Activated naive CD4-positive, alpha-beta T cell treated with anti-CD3 and anti-CD28 coated beads, Interleukin-2, amount 10 ng/mL, durations not matched to agents 7 days and 5 days (primary cell): ENCODE measurements around the gene CCDC74A.
"Not testable (repeated sequence)": the region's sequence is repeated elsewhere in the genome, so short reads cannot be mapped to it uniquely, and the experiment has no call there.

Experiments
- CTCF ChIA-PET: fragments of 350-600 bp; sonication (Branson Sonifier 250); formaldehyde crosslinking; loops from one replicate; lab custom pipeline; 2021; ENCODE audit warnings: antibody characterized with exemption; lab: Charles Lee
- DNase-seq: peaks from one replicate; pipeline ENCODE4 v3.0.0-alpha.2; 2020
- H3K27ac Mint-ChIP-seq: one replicate; pipeline ENCODE4 v1.8.0; 2021; ENCODE audit warnings: mild to moderate bottlenecking, moderate library complexity, mixed read lengths
- H3K27me3 Mint-ChIP-seq: one replicate; pipeline ENCODE4 v1.8.0; 2021; ENCODE audit warnings: mild to moderate bottlenecking, mixed read lengths
- H3K36me3 Mint-ChIP-seq: one replicate; pipeline ENCODE4 v1.8.0; 2021; ENCODE audit warnings: mixed read lengths
- H3K4me1 Mint-ChIP-seq: one replicate; pipeline ENCODE4 v1.8.0; 2021; ENCODE audit warnings: mixed read lengths
- H3K4me3 Mint-ChIP-seq: one replicate; pipeline ENCODE4 v1.8.0; 2021; ENCODE audit warnings: mild to moderate bottlenecking, moderate library complexity, mixed read lengths
- H3K9me3 Mint-ChIP-seq: one replicate; pipeline ENCODE4 v1.8.0; 2021; ENCODE audit warnings: mixed read lengths

CCDC74A gene

GRCh38 chr2:131530626-131531344 is 3.1 kb downstream of the CCDC74A start:
- H3K27ac Mint-ChIP-seq, CTCF ChIA-PET, H3K36me3 Mint-ChIP-seq, H3K4me3 Mint-ChIP-seq, H3K9me3 Mint-ChIP-seq: not testable (repeated sequence)
- peaks cover 17% of the 10 kb centered on the region for H3K4me1 Mint-ChIP-seq
- peaks cover 12% of the 10 kb centered on the region for H3K27me3 Mint-ChIP-seq
- DNase-seq = peak; percentile 35

DNA sequence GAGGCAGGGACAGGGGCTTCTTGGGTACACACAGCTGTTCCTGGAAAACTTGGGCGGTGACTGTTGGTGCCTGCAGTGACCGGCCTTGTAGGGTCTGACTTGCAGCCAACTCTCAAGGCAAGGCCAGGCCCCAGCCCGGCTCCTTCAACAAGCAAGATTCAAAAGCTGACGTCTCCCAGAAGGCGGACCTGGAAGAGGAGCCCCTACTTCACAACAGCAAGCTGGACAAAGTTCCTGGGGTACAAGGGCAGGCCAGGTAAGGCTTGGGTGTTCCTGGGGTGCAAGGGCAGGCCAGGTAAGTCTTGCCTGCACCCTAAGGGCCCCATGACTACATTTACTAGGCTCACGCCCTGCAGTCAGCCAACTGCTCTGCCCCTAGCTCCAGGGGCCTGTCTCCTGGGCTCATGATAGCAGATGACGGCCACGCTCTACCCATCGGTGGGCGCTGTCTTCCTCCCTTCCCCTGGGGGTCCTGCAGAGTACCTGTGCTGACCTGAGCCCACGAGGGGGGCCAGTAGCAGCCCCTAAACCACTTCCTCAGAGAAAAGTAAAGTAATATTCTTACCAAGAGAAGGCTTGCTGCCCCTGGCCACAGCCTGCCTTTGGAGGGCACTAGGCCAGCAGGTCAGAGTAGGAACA is 4.0 kb downstream of the CCDC74A start:
- CTCF ChIA-PET, H3K4me3 Mint-ChIP-seq, H3K27ac Mint-ChIP-seq, DNase-seq, H3K36me3 Mint-ChIP-seq, H3K9me3 Mint-ChIP-seq: not testable (repeated sequence)
- H3K27me3 Mint-ChIP-seq = peaks cover 12% of the 10 kb centered on the region
- H3K4me1 Mint-ChIP-seq = peaks cover 17% of the 10 kb centered on the region

GRCh38 chr2:131532723-131533608 is 5.3 kb downstream of the CCDC74A start:
- H3K27me3 Mint-ChIP-seq, H3K27ac Mint-ChIP-seq, CTCF ChIA-PET, DNase-seq, H3K9me3 Mint-ChIP-seq, H3K4me3 Mint-ChIP-seq, H3K36me3 Mint-ChIP-seq: not testable (repeated sequence)
- H3K4me1 Mint-ChIP-seq = peaks cover 12% of the 10 kb centered on the region

- DNase-seq, H3K4me3 Mint-ChIP-seq, H3K36me3 Mint-ChIP-seq, H3K27me3 Mint-ChIP-seq, H3K4me1 Mint-ChIP-seq, CTCF ChIA-PET, H3K9me3 Mint-ChIP-seq, H3K27ac Mint-ChIP-seq: not testable (repeated sequence)
Measured at GRCh38 chr2:131533609-131534316, 6.1 kb downstream of the CCDC74A start.

DNA sequence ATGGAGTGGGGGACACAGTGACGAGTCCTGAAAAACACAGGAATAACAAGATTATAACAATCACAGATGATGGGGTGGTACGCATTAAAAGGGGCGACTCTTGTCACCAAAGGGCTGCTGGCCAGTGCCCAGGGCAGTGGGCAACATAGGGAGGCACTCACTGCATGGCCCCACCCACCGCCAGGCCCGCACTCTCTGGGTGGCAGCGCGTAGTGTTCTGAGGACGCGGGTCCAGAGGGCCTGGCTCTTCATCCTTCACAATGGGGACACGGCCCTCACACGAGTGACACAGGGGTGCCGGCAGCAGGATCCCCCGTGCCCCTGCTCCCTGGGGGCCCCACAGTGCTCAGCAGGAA is 6.6 kb downstream of the CCDC74A start:
- H3K27ac Mint-ChIP-seq, DNase-seq, CTCF ChIA-PET, H3K4me3 Mint-ChIP-seq, H3K36me3 Mint-ChIP-seq, H3K27me3 Mint-ChIP-seq, H3K9me3 Mint-ChIP-seq, H3K4me1 Mint-ChIP-seq: not testable (repeated sequence)

GRCh38 chr2:131534965-131535364 is 7.3 kb downstream of the CCDC74A start:
- H3K4me3 Mint-ChIP-seq, H3K9me3 Mint-ChIP-seq, H3K36me3 Mint-ChIP-seq, H3K27ac Mint-ChIP-seq, DNase-seq, H3K27me3 Mint-ChIP-seq, H3K4me1 Mint-ChIP-seq, CTCF ChIA-PET: not testable (repeated sequence)

GRCh38 chr2:131535526-131535925 is 7.8 kb downstream of the CCDC74A start:
- no peak for DNase-seq
- H3K36me3 Mint-ChIP-seq = no peaks in the 10 kb centered on the region
- no peak overlapping the region for H3K4me3 Mint-ChIP-seq
- H3K9me3 Mint-ChIP-seq = no peaks in the 10 kb centered on the region
- no peak overlapping the region for H3K27ac Mint-ChIP-seq
- no peaks in the 10 kb centered on the region for H3K4me1 Mint-ChIP-seq
- CTCF ChIA-PET = no interaction called here
- H3K27me3 Mint-ChIP-seq = peaks cover 8% of the 10 kb centered on the region

DNA sequence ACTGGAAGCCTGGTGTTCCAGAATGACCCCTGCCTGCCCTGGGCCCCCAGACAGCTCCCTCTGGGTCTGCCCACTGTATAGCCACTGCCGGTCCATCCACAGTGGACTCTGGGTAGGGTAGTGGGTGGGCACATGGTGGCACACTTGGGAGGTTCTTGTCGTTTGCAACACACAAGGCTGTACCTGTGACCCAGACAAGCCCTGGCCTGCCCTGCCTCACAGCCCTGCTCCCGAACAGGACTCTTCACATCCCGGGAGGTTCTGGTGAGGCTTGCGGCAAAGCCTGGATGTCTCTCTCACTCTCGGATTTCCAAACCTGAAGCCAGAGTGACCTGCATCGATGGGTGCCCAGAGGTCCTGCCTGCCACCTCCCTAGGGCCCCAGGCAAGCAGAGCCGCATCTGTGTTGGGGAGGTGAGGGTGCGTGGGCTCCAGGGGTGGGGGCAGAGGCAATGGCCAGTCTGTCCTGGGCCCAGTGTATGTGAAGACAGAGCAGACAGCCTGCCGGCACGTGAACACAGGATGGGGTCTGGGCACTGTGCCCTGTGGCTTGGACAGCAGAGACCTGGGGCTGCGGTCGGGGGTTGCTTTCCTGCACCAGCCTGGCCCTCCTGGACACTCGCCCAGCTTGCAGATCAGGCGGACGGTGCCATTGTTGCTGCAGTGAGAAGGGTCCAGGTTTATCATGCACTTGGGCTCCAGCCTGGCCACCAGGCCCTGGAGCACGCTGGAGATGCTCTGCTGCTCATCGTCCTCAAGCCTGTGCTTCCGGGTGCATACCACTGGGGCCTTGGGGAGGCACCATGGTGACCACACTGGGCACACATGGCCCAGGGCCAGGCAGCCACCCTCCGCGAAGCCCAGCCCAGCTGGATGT is 8.5 kb downstream of the CCDC74A start:
- H3K4me3 Mint-ChIP-seq, H3K36me3 Mint-ChIP-seq, CTCF ChIA-PET, H3K4me1 Mint-ChIP-seq, H3K27me3 Mint-ChIP-seq, DNase-seq, H3K9me3 Mint-ChIP-seq, H3K27ac Mint-ChIP-seq: not testable (repeated sequence)

GRCh38 chr2:131536841-131537240 is 9.2 kb downstream of the CCDC74A start:
- H3K4me1 Mint-ChIP-seq, H3K27me3 Mint-ChIP-seq, H3K27ac Mint-ChIP-seq, CTCF ChIA-PET, H3K4me3 Mint-ChIP-seq, H3K9me3 Mint-ChIP-seq, DNase-seq, H3K36me3 Mint-ChIP-seq: not testable (repeated sequence)

- H3K4me3 Mint-ChIP-seq, DNase-seq, H3K9me3 Mint-ChIP-seq, CTCF ChIA-PET, H3K36me3 Mint-ChIP-seq, H3K27ac Mint-ChIP-seq, H3K4me1 Mint-ChIP-seq: not testable (repeated sequence)
- H3K27me3 Mint-ChIP-seq = peaks cover 22% of the 10 kb centered on the region
Measured at GRCh38 chr2:131538856-131539255, 11.2 kb downstream of the CCDC74A start.

- H3K9me3 Mint-ChIP-seq = no peaks in the 10 kb centered on the region
- H3K4me3 Mint-ChIP-seq = no peak overlapping the region
- no peak overlapping the region for H3K27ac Mint-ChIP-seq
- DNase-seq = no peak
- H3K36me3 Mint-ChIP-seq = no peaks in the 10 kb centered on the region
- H3K27me3 Mint-ChIP-seq = peaks cover 22% of the 10 kb centered on the region
- H3K4me1 Mint-ChIP-seq = no peaks in the 10 kb centered on the region
- CTCF ChIA-PET = no interaction called here
Measured at GRCh38 chr2:131542438-131543384, 15.0 kb downstream of the CCDC74A start.

GRCh38 chr2:131543385-131543891 is 15.8 kb downstream of the CCDC74A start:
- no peaks in the 10 kb centered on the region for H3K4me1 Mint-ChIP-seq
- no peak for DNase-seq
- CTCF ChIA-PET = no interaction called here
- H3K9me3 Mint-ChIP-seq = no peaks in the 10 kb centered on the region
- H3K27me3 Mint-ChIP-seq = peaks cover 22% of the 10 kb centered on the region
- no peaks in the 10 kb centered on the region for H3K36me3 Mint-ChIP-seq
- H3K27ac Mint-ChIP-seq = no peak overlapping the region
- no peak overlapping the region for H3K4me3 Mint-ChIP-seq
